Esophagus muscularis mucosa (tissue), 3 donors: Measurements from ENCODE around the gene ARFGAP1.

ENCODE experiments used
- EP300 ChIP-seq: sonication (generic); formaldehyde crosslinking; IDR thresholded peaks from one replicate; pipeline ENCODE4 v1.6.1; 2017; ENCODE audit warnings: antibody characterized with exemption
- TF ChIP-seq, protein P1 (sequence below), 3 experiments: fragments of 200-600 bp in 2 of 3; fragments of 450-650 bp in 1 of 3; sonication (generic) in 2 of 3; IDR thresholded peaks; one replicate each; pipeline ENCODE4 v1.5.1; 2017 to 2019; ENCODE audit warnings: antibody characterized with exemption in 3 of 3, mild to moderate bottlenecking in 2 of 3, moderate library complexity in 1 of 3

DNA sequence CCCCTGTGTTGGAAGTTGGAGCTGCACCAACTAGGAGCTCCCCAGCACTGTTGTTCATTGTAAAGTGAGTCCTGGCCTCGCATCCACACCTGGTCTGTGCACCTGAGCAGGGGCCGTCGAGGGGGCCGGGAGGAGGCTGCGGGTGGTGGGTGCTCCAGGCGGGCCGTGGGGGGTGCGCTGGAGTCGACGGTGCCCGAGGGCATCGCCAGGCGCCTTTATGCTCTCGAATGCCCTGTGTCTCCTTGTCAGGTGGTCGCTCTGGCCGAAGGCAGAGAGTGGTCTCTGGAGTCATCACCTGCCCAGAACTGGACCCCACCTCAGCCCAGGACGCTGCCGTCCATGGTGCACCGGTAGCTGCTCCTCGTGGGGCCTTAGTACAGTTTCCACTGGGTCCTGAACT, 4.3 kb downstream of the ARFGAP1 start:
- TF ChIP-seq, protein P1, sequence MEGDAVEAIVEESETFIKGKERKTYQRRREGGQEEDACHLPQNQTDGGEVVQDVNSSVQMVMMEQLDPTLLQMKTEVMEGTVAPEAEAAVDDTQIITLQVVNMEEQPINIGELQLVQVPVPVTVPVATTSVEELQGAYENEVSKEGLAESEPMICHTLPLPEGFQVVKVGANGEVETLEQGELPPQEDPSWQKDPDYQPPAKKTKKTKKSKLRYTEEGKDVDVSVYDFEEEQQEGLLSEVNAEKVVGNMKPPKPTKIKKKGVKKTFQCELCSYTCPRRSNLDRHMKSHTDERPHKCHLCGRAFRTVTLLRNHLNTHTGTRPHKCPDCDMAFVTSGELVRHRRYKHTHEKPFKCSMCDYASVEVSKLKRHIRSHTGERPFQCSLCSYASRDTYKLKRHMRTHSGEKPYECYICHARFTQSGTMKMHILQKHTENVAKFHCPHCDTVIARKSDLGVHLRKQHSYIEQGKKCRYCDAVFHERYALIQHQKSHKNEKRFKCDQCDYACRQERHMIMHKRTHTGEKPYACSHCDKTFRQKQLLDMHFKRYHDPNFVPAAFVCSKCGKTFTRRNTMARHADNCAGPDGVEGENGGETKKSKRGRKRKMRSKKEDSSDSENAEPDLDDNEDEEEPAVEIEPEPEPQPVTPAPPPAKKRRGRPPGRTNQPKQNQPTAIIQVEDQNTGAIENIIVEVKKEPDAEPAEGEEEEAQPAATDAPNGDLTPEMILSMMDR (IDR thresholded peaks at IDR 0.05): no peak
- no peak for TF ChIP-seq EP300
